CD14-positive monocyte (primary cell): ENCODE measurements around the gene FAM53A. TPM values are rescaled to one million over a fixed set of nuclear protein-coding genes. Genes with fewer than 3 reads are reported as not detected.

Experiments used
- DNase-seq, 3 donors: peaks; one replicate each; pipeline ENCODE4 v3.0.0-alpha.2; 2011 to 2022
- H2AFZ ChIP-seq: 2 replicates; pipeline ENCODE4 v1.6.0; 2012; ENCODE audit warnings: mild to moderate bottlenecking, low read depth, low read length, inconsistent platforms; ENCODE audit not compliant: insufficient read depth, poor library complexity, severe bottlenecking
- H3K27ac ChIP-seq, 2 donors: 1 replicate in 1 of 2; 2 replicates in 1 of 2; pipeline ENCODE4 v1.5.1; 2012 to 2013; ENCODE audit warnings: low read length in 2 of 2, control low read depth in 1 of 2, inconsistent platforms in 1 of 2, low read depth in 1 of 2, mild to moderate bottlenecking in 1 of 2
- H3K27me3 ChIP-seq, 2 donors: one replicate each; pipeline versions ENCODE4 v1.6.0 to v1.6.1; 2011 to 2013; ENCODE audit warnings: low read length in 2 of 2; ENCODE audit not compliant: control insufficient read depth in 2 of 2, insufficient read depth in 2 of 2
- H3K36me3 ChIP-seq, 2 donors: replicated peaks in 1 of 2; 1 replicate in 1 of 2; 2 replicates in 1 of 2; pipeline versions ENCODE4 v1.5.1 to v1.6.1; 2012 to 2013; ENCODE audit warnings: low read length in 2 of 2, control low read depth in 1 of 2, inconsistent platforms in 1 of 2, mild to moderate bottlenecking in 1 of 2; ENCODE audit not compliant: insufficient read depth in 2 of 2, control insufficient read depth in 1 of 2
- H3K4me1 ChIP-seq, 2 donors: 1 replicate in 1 of 2; 2 replicates in 1 of 2; pipeline versions ENCODE4 v1.5.1 to v1.6.1; 2012 to 2013; ENCODE audit warnings: low read length in 2 of 2, control low read depth in 1 of 2, inconsistent platforms in 1 of 2, mild to moderate bottlenecking in 1 of 2, moderate library complexity in 1 of 2; ENCODE audit not compliant: insufficient read depth in 2 of 2, control insufficient read depth in 1 of 2
- H3K4me2 ChIP-seq: replicated peaks from 2 replicates; pipeline ENCODE3; 2012; ENCODE audit warnings: low read length, moderate library complexity, mild to moderate bottlenecking; ENCODE audit not compliant: poor library complexity, severe bottlenecking; ENCODE audit errors: extremely low read depth
- H3K4me3 ChIP-seq, 3 experiments: fragments of 200-600 bp in 1 of 3; sonication (generic) in 1 of 3; replicated peaks in 1 of 3; 1 replicate in 2 of 3; 2 replicates in 1 of 3; pipeline ENCODE4 v1.5.1; 2011 to 2013; ENCODE audit warnings: low read length in 3 of 3, mild to moderate bottlenecking in 3 of 3, control low read depth in 2 of 3, low read depth in 2 of 3, inconsistent platforms in 1 of 3, moderate library complexity in 1 of 3
- H3K79me2 ChIP-seq: 2 replicates; pipeline ENCODE4 v1.6.0; 2012; ENCODE audit warnings: mild to moderate bottlenecking, control low read depth, inconsistent platforms, low read length, moderate library complexity; ENCODE audit not compliant: insufficient read depth
- H3K9ac ChIP-seq: 2 replicates; pipeline ENCODE4 v1.6.0; 2017; ENCODE audit warnings: low read length, mild to moderate bottlenecking; ENCODE audit not compliant: insufficient read depth, poor library complexity, severe bottlenecking
- H3K9me3 ChIP-seq, 2 donors: replicated peaks in 1 of 2; 1 replicate in 1 of 2; 2 replicates in 1 of 2; pipeline versions ENCODE4 v1.5.1 to v1.6.1; 2012 to 2013; ENCODE audit warnings: low read length in 2 of 2, control low read depth in 1 of 2; ENCODE audit not compliant: control insufficient read depth in 1 of 2, insufficient read depth in 1 of 2
- H4K20me1 ChIP-seq: 2 replicates; pipeline ENCODE4 v1.6.0; 2012; ENCODE audit warnings: mild to moderate bottlenecking, low read length, control low read depth, moderate library complexity; ENCODE audit not compliant: insufficient read depth
- H3K27ac Mint-ChIP-seq, 7 donors: one replicate each; pipeline ENCODE4 v1.8.0; 2020; ENCODE audit warnings: mild to moderate bottlenecking in 7 of 7, mixed read lengths in 7 of 7, moderate library complexity in 6 of 7, inconsistent platforms in 2 of 7
- H3K27me3 Mint-ChIP-seq, 3 donors: one replicate each; pipeline ENCODE4 v1.8.0; 2021 to 2022; ENCODE audit warnings: low read depth in 3 of 3, mild to moderate bottlenecking in 3 of 3, mixed read lengths in 3 of 3, moderate library complexity in 3 of 3, inconsistent platforms in 1 of 3
- H3K36me3 Mint-ChIP-seq, 2 donors: one replicate each; pipeline ENCODE4 v1.8.0; 2020; ENCODE audit warnings: mixed read lengths in 2 of 2, inconsistent platforms in 1 of 2, mild to moderate bottlenecking in 1 of 2
- H3K4me1 Mint-ChIP-seq: one replicate; pipeline ENCODE4 v1.8.0; 2020; ENCODE audit warnings: mild to moderate bottlenecking, mixed read lengths
- H3K4me3 Mint-ChIP-seq, 2 donors: one replicate each; pipeline ENCODE4 v1.8.0; 2020; ENCODE audit warnings: mild to moderate bottlenecking in 2 of 2, mixed read lengths in 2 of 2, moderate library complexity in 1 of 2
- H3K9me3 Mint-ChIP-seq, 7 donors: one replicate each; pipeline ENCODE4 v1.8.0; 2020 to 2022; ENCODE audit warnings: mixed read lengths in 7 of 7, mild to moderate bottlenecking in 6 of 7, moderate library complexity in 6 of 7, inconsistent platforms in 2 of 7
- CTCF ChIP-seq: fragments of 200-600 bp; IDR thresholded peaks from one replicate; pipeline ENCODE4 v1.8.0; 2022; ENCODE audit warnings: antibody characterized with exemption, mild to moderate bottlenecking
- WGBS: methylation state at CpG from one replicate; pipeline ENCODE4 v1.1.5; 2013; ENCODE audit warnings: missing lambda C conversion rate; ENCODE audit not compliant: insufficient coverage; 5-methylcytosine and 5-hydroxymethylcytosine counted together
- intact Hi-C, 2 donors: fragments of 100-400 bp; cut with micrococcal nuclease; formaldehyde crosslinking; loops; one replicate each; pipeline versions ENCODE4 v1.15.0 to v1.15.1; 2023
- polyA plus RNA-seq, 3 donors: library from polyadenylated mRNA; depleted of rRNA in 1 of 3; unstranded in 2 of 3; stranded (reverse) in 1 of 3; fragments of 300-500 nt in 2 of 3; fragments of >200 nt in 1 of 3; fragmentation: Illumina TruSeq in 2 of 3; gene quantifications; 1 replicate in 2 of 3; 2 replicates in 1 of 3; pipeline ENCODE4 v1.2.3, GENCODE V29; 2012 to 2021

FAM53A gene
- polyA plus RNA-seq, 3 donors: 0.40 to 0.82 (median 0.76) TPM

GRCh38 chr4:1628892-1629698, 55.0 kb downstream of the FAM53A start:
- Mint-ChIP-seq H3K27ac (no peak overlapping the region), H3K9me3 (peaks cover 0 to 11% (median 3%) of the 10 kb centered on the region in 7 donors), H3K27me3 (peaks cover 0 to 7% (median 2%) of the 10 kb centered on the region in 3 donors), H3K4me1 (no peaks in the 10 kb centered on the region), H3K4me3 (no peak overlapping the region), H3K36me3 (no peaks in the 10 kb centered on the region)
- no peaks in the 10 kb centered on the region for H4K20me1 ChIP-seq
- H2AFZ ChIP-seq: no peak overlapping the region
- intact Hi-C loops: loop anchor here in 1 of 2 donors (2.0 kb wide), 1 partner anchor 272 kb away; no protein-coding TSS in a partner anchor
- H3K4me3 ChIP-seq: no peak overlapping the region
- peak; percentile 25 to 47 (median 45) for DNase-seq
- peak; percentile 100 for TF ChIP-seq CTCF
- peaks cover 0 to 17% of the 10 kb centered on the region in 2 donors for H3K9me3 ChIP-seq
- no peaks in the 10 kb centered on the region for H3K79me2 ChIP-seq
- no peak overlapping the region for H3K27ac ChIP-seq
- H3K27me3 ChIP-seq: no peaks in the 10 kb centered on the region
- H3K4me1 ChIP-seq: no peaks in the 10 kb centered on the region
- H3K36me3 ChIP-seq: no peaks in the 10 kb centered on the region
- H3K4me2 ChIP-seq: no peak overlapping the region
- H3K9ac ChIP-seq: no peak overlapping the region
- 38% methylated on average over 22 of the region's 25 CpGs for WGBS

GRCh38 chr4:1627417-1628313, 56.4 kb downstream of the FAM53A start:
- intact Hi-C loops: loop anchor here in 1 of 2 donors (2.0 kb wide), 1 partner anchor 271 kb away; no protein-coding TSS in a partner anchor
- H3K4me1 ChIP-seq: no peaks in the 10 kb centered on the region
- WGBS: 93% methylated on average over 4 of the region's 16 CpGs
- no peak for DNase-seq
- H3K79me2 ChIP-seq: no peaks in the 10 kb centered on the region
- no peak overlapping the region for H3K27ac ChIP-seq
- no peak overlapping the region for H3K4me3 ChIP-seq
- Mint-ChIP-seq H3K27ac (no peak overlapping the region), H3K4me3 (no peak overlapping the region), H3K27me3 (peaks cover 0 to 3% (median 2%) of the 10 kb centered on the region in 3 donors), H3K4me1 (no peaks in the 10 kb centered on the region), H3K9me3 (peaks cover 0 to 11% (median 3%) of the 10 kb centered on the region in 7 donors), H3K36me3 (no peaks in the 10 kb centered on the region)
- TF ChIP-seq CTCF: no peak
- H3K4me2 ChIP-seq: no peak overlapping the region
- no peak overlapping the region for H2AFZ ChIP-seq
- H4K20me1 ChIP-seq: no peaks in the 10 kb centered on the region
- no peaks in the 10 kb centered on the region for H3K27me3 ChIP-seq
- no peak overlapping the region for H3K9ac ChIP-seq
- H3K9me3 ChIP-seq: peaks cover 0 to 19% of the 10 kb centered on the region in 2 donors
- H3K36me3 ChIP-seq: no peaks in the 10 kb centered on the region
